H9 (cell line): ENCODE data around the gene EPOP. TPM values are rescaled to one million over a fixed set of nuclear protein-coding genes. Genes with fewer than 3 reads are reported as not detected.

Source experiments
- DNase-seq: peaks from one replicate; pipeline ENCODE4 v3.0.0-alpha.2; 2017
- H2AFZ ChIP-seq: one replicate; pipeline ENCODE4 v1.6.1; 2013; ENCODE audit warnings: mild to moderate bottlenecking, low read length, control low read depth, moderate library complexity
- H2AK5ac ChIP-seq: 2 replicates; pipeline ENCODE4 v1.6.1; 2013; ENCODE audit warnings: low read length, control low read depth, mixed read lengths; ENCODE audit not compliant: insufficient read length
- H2BK120ac ChIP-seq: one replicate; pipeline ENCODE4 v1.6.1; 2013; ENCODE audit warnings: low read depth, mild to moderate bottlenecking, low read length, control low read depth, inconsistent platforms; ENCODE audit not compliant: poor library complexity, severe bottlenecking
- H2BK12ac ChIP-seq: 2 replicates; pipeline ENCODE4 v1.6.1; 2013; ENCODE audit warnings: low read length, control low read depth, mixed read lengths, low read depth; ENCODE audit not compliant: insufficient read length
- H2BK15ac ChIP-seq: 2 replicates; pipeline ENCODE4 v1.6.1; 2013; ENCODE audit warnings: low read depth, low read length, control low read depth
- H2BK20ac ChIP-seq: one replicate; pipeline ENCODE4 v1.6.1; 2013; ENCODE audit warnings: low read depth, mild to moderate bottlenecking, low read length, control low read depth, inconsistent platforms; ENCODE audit not compliant: poor library complexity, severe bottlenecking
- H2BK5ac ChIP-seq: 2 replicates; pipeline ENCODE4 v1.6.1; 2013; ENCODE audit warnings: low read length, control low read depth, mixed read lengths; ENCODE audit not compliant: insufficient read length
- H3K14ac ChIP-seq: 2 replicates; pipeline ENCODE4 v1.6.1; 2013; ENCODE audit warnings: low read length, control low read depth; ENCODE audit not compliant: insufficient read depth
- H3K18ac ChIP-seq: 2 replicates; pipeline ENCODE4 v1.6.1; 2013; ENCODE audit warnings: low read depth, mild to moderate bottlenecking, mixed read lengths, low read length, control low read depth; ENCODE audit not compliant: insufficient read length
- H3K23ac ChIP-seq: 2 replicates; pipeline ENCODE4 v1.6.1; 2013; ENCODE audit warnings: low read length, control low read depth, mixed read lengths, low read depth; ENCODE audit not compliant: insufficient read length
- H3K23me2 ChIP-seq: 2 replicates; pipeline ENCODE4 v1.6.1; 2013; ENCODE audit warnings: low read depth, mild to moderate bottlenecking, mixed read lengths, low read length, control low read depth; ENCODE audit not compliant: insufficient read length, poor library complexity, severe bottlenecking
- H3K27ac ChIP-seq: 2 replicates; pipeline ENCODE4 v1.5.1; 2013; ENCODE audit warnings: low read length, control low read depth, mixed read lengths, low read depth; ENCODE audit not compliant: insufficient read length
- H3K27me3 ChIP-seq: 2 replicates; pipeline ENCODE4 v1.6.1; 2013; ENCODE audit warnings: low read length, control low read depth, inconsistent platforms; ENCODE audit not compliant: insufficient read depth
- H3K4ac ChIP-seq: 2 replicates; pipeline ENCODE4 v1.6.1; 2013; ENCODE audit warnings: low read depth, mild to moderate bottlenecking, control low read depth, inconsistent platforms, low read length, moderate library complexity
- H3K4me1 ChIP-seq: 2 replicates; pipeline ENCODE4 v1.6.1; 2013; ENCODE audit warnings: low read length, control low read depth, inconsistent platforms; ENCODE audit not compliant: insufficient read depth
- H3K4me2 ChIP-seq: 2 replicates; pipeline ENCODE4 v1.6.1; 2013; ENCODE audit warnings: low read length, control low read depth, mixed read lengths; ENCODE audit not compliant: insufficient read length, insufficient read depth
- H3K56ac ChIP-seq: 2 replicates; pipeline ENCODE4 v1.6.1; 2013; ENCODE audit warnings: low read depth, mild to moderate bottlenecking, mixed read lengths, low read length, control low read depth; ENCODE audit not compliant: insufficient read length
- H3K79me1 ChIP-seq: 2 replicates; pipeline ENCODE4 v1.6.1; 2013; ENCODE audit warnings: low read depth, mild to moderate bottlenecking, moderate library complexity, low read length, control low read depth, inconsistent platforms; ENCODE audit not compliant: insufficient read depth, poor library complexity, severe bottlenecking
- H3K79me2 ChIP-seq: 2 replicates; pipeline ENCODE4 v1.6.1; 2013; ENCODE audit warnings: low read length, control low read depth, inconsistent platforms; ENCODE audit not compliant: insufficient read depth
- H3K9ac ChIP-seq: 2 replicates; pipeline ENCODE4 v1.6.1; 2013; ENCODE audit warnings: low read length, control low read depth, mixed read lengths; ENCODE audit not compliant: insufficient read length; ENCODE audit errors: extremely low read depth
- H3K9me3 ChIP-seq: one replicate; pipeline ENCODE4 v1.6.1; 2013; ENCODE audit warnings: low read depth, low read length, inconsistent platforms; ENCODE audit not compliant: control insufficient read depth
- H3T11ph ChIP-seq: one replicate; pipeline ENCODE4 v1.6.1; 2013; ENCODE audit warnings: mild to moderate bottlenecking, low read length, control low read depth, inconsistent platforms
- H4K20me1 ChIP-seq: one replicate; pipeline ENCODE4 v1.6.1; 2013; ENCODE audit not compliant: control insufficient read depth, insufficient read length, insufficient read depth
- H4K5ac ChIP-seq: 2 replicates; pipeline ENCODE4 v1.6.1; 2013; ENCODE audit warnings: low read depth, mild to moderate bottlenecking, mixed read lengths, low read length, control low read depth; ENCODE audit not compliant: insufficient read length
- H4K8ac ChIP-seq: replicated peaks from 2 replicates; pipeline ENCODE4 v1.6.1; 2013; ENCODE audit warnings: low read length, control low read depth, mixed read lengths, low read depth; ENCODE audit not compliant: insufficient read length
- H4K91ac ChIP-seq: 2 replicates; pipeline ENCODE4 v1.6.1; 2013; ENCODE audit warnings: low read depth, mild to moderate bottlenecking, moderate library complexity, mixed read lengths, low read length, control low read depth; ENCODE audit not compliant: insufficient read length
- H3K27ac Mint-ChIP-seq, 3 experiments: 2 replicates in 2 of 3; 3 replicates in 1 of 3; pipeline ENCODE4 v1.8.0; 2020 to 2021; ENCODE audit warnings: mixed read lengths in 3 of 3, mild to moderate bottlenecking in 1 of 3, moderate library complexity in 1 of 3
- H3K27me3 Mint-ChIP-seq: 2 replicates; pipeline ENCODE4 v1.8.0; 2021; ENCODE audit warnings: low read depth, mild to moderate bottlenecking, moderate library complexity, mixed read lengths
- H3K36me3 Mint-ChIP-seq, 3 experiments: 2 replicates in 2 of 3; 3 replicates in 1 of 3; pipeline ENCODE4 v1.8.0; 2020 to 2021; ENCODE audit warnings: low read depth in 3 of 3, mixed read lengths in 3 of 3; ENCODE audit not compliant: insufficient read depth in 1 of 3
- H3K4me1 Mint-ChIP-seq, 2 experiments: 2 replicates each; pipeline ENCODE4 v1.8.0; 2020; ENCODE audit warnings: mixed read lengths in 2 of 2
- H3K4me3 Mint-ChIP-seq, 2 experiments: 2 replicates in 1 of 2; 3 replicates in 1 of 2; pipeline ENCODE4 v1.8.0; 2020 to 2021; ENCODE audit warnings: mild to moderate bottlenecking in 2 of 2, mixed read lengths in 2 of 2, moderate library complexity in 1 of 2
- H3K9me3 Mint-ChIP-seq, 2 experiments: 2 replicates in 1 of 2; 3 replicates in 1 of 2; pipeline ENCODE4 v1.8.0; 2020; ENCODE audit warnings: mild to moderate bottlenecking in 2 of 2, mixed read lengths in 2 of 2, moderate library complexity in 1 of 2
- WGBS: extraction: QIAGEN DNeasy Blood & Tissue Kit; methylation state at CpG from one replicate; pipeline ENCODE4 v1.1.7; 2013; ENCODE audit warnings: missing lambda C conversion rate, low lambda C conversion rate, mixed read lengths; ENCODE audit not compliant: insufficient read length; ENCODE audit errors: extremely low coverage; 5-methylcytosine and 5-hydroxymethylcytosine counted together
- total RNA-seq: library from RNA; stranded (reverse); gene quantifications from 2 replicates; pipeline ENCODE4 v1.2.1, GENCODE V29; 2021
- TF ChIP-seq, protein P1 (sequence below): fragments of 200-600 bp; sonication (generic); conservative IDR thresholded peaks from 3 replicates; pipeline ENCODE4 v1.8.0; 2021; ENCODE audit warnings: antibody characterized with exemption, mild to moderate bottlenecking

Gene EPOP
- total RNA-seq, 1 experiment from 2014 or later = 5.9 TPM

DNA sequence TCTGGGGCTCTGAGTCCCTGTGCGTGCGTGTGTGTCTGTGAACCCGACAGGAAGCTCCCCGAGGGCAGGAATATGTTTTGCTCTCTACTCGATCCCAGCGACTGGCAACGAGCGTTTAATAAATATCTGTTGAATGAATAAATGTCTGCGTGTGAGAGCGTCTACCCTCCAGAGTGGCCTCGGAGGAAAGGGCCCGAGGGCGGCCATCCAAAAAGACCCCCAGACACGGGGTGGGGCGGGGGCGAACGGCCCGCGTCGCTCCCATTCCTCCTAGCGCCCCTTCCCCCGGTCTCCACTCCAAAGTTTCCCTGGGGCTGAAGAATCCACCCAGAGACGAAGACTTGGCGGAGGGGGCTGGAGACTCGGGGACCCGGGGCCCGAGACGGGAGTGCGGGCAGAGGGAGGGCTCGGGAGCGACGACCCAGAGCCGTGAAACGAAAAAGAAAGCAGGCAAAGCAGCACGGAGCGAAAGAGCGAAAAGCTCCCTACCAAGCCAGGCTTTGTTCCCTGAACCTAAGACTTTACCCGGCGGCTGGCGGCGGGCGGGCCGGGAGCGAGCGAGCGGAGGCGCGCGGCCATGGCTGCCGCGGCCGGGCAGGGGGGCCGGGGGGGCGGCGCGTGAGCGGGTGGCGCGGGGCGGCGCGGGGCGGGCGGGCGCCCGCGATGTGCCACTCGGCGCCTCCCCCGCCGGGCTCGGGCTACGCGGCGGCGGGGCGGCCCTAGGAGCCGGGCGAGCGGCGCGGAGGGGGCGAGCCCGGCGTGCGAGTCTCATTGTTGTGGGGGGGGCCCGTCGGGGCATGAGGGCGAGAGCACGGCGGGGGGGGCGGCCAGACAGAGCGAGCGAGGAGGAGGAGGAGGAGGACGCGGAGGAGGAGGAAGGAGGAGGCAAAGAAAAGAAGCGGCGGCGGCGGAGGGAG lies 30.1 kb upstream of the EPOP start, which contains the start of gene MLLT6:
TSS of gene MLLT6 (plus strand) at position 668 of the 917 bp plus-strand sequence. CDS start 360 bp downstream, outside the sequence.
- H3K4me1 ChIP-seq = peaks cover 5% of the 10 kb centered on the region; the same call in 1 of the 2 replicates
- no peaks in the 10 kb centered on the region for H3K9me3 ChIP-seq
- H2BK20ac ChIP-seq = no peak within 1 kb of the TSS
- H4K20me1 ChIP-seq = no peaks in the 10 kb centered on the region
- no peak within 1 kb of the TSS for H2BK120ac ChIP-seq
- H3K18ac ChIP-seq = no peak within 1 kb of the TSS
- TF ChIP-seq, protein P1, sequence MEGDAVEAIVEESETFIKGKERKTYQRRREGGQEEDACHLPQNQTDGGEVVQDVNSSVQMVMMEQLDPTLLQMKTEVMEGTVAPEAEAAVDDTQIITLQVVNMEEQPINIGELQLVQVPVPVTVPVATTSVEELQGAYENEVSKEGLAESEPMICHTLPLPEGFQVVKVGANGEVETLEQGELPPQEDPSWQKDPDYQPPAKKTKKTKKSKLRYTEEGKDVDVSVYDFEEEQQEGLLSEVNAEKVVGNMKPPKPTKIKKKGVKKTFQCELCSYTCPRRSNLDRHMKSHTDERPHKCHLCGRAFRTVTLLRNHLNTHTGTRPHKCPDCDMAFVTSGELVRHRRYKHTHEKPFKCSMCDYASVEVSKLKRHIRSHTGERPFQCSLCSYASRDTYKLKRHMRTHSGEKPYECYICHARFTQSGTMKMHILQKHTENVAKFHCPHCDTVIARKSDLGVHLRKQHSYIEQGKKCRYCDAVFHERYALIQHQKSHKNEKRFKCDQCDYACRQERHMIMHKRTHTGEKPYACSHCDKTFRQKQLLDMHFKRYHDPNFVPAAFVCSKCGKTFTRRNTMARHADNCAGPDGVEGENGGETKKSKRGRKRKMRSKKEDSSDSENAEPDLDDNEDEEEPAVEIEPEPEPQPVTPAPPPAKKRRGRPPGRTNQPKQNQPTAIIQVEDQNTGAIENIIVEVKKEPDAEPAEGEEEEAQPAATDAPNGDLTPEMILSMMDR = no peak
- no peak within 1 kb of the TSS for H3K27ac ChIP-seq
- no peak within 1 kb of the TSS for H2BK12ac ChIP-seq
- no peaks in the 10 kb centered on the region; a peak in 3 of 7 replicates for H3K36me3 Mint-ChIP-seq
- peak within 1 kb of the TSS; percentile 28 to 82 (median 79); a peak in 3 of 7 replicates for H3K27ac Mint-ChIP-seq
- H3K4ac ChIP-seq = no peak within 1 kb of the TSS
- DNase-seq = peak; percentile 73
- no peak within 1 kb of the TSS for H2AFZ ChIP-seq
- H3K4me2 ChIP-seq = peak within 1 kb of the TSS; percentile 63
- no peak within 1 kb of the TSS for H2AK5ac ChIP-seq
- H3K56ac ChIP-seq = no peak within 1 kb of the TSS
- no peaks in the 10 kb centered on the region for H3K79me2 ChIP-seq
- H4K5ac ChIP-seq = no peak within 1 kb of the TSS
- peaks cover 0 to 3% of the 10 kb centered on the region in 2 experiments; a peak in 3 of 5 replicates for H3K9me3 Mint-ChIP-seq
- H3K4me3 Mint-ChIP-seq = peak within 1 kb of the TSS; percentile 77 to 90
- no peak within 1 kb of the TSS for H3T11ph ChIP-seq
- no peak within 1 kb of the TSS for H3K14ac ChIP-seq
- H3K23me2 ChIP-seq = peaks cover 25% of the 10 kb centered on the region
- no CpG with 5 or more reads among the region's 100 CpGs for WGBS
- H3K27me3 ChIP-seq = peaks cover 57% of the 10 kb centered on the region
- no peak within 1 kb of the TSS for H3K23ac ChIP-seq
- H4K91ac ChIP-seq = no peak within 1 kb of the TSS
- no peak within 1 kb of the TSS for H2BK5ac ChIP-seq
- H4K8ac ChIP-seq = no peak within 1 kb of the TSS
- H3K9ac ChIP-seq = no peak within 1 kb of the TSS
- peaks cover 42 to 58% of the 10 kb centered on the region in 2 experiments for H3K4me1 Mint-ChIP-seq
- H2BK15ac ChIP-seq = no peak within 1 kb of the TSS
- no peaks in the 10 kb centered on the region for H3K79me1 ChIP-seq
- peaks cover 91% of the 10 kb centered on the region for H3K27me3 Mint-ChIP-seq
